ENCODE measurements around the gene HSPA1A.

Gene HSPA1A

GRCh38 chr6:31858707-31859106 is 43.4 kb downstream of the HSPA1A start:
- H3K36me3 ChIP-seq (ENCODE audit: control insufficient read depth, low read length), result peaks cover 5% of the 10 kb centered on the region; the same call in 1 of the 2 replicates
- 0 out of 2 replicates have a peak, but pooled peaks cover 4% of the 10 kb centered on the region for H3K79me2 ChIP-seq (ENCODE audit: control insufficient read depth, low read length)
- no peaks in the 10 kb centered on the region for H3K9me3 ChIP-seq (ENCODE audit: control insufficient read depth, insufficient read depth, low read length)
- H4K20me1 ChIP-seq (ENCODE audit: control insufficient read depth, insufficient read depth, low read depth, low read length), result no peaks in the 10 kb centered on the region
- peaks cover 9% of the 10 kb centered on the region; the same call in 1 of the 2 replicates for H3F3A ChIP-seq (ENCODE audit: control insufficient read depth, insufficient read depth)
- no peaks in the 10 kb centered on the region for H3K9me2 ChIP-seq (replicated peaks; ENCODE audit: control insufficient read depth, low read length)
- TF ChIP-seq, protein P1, sequence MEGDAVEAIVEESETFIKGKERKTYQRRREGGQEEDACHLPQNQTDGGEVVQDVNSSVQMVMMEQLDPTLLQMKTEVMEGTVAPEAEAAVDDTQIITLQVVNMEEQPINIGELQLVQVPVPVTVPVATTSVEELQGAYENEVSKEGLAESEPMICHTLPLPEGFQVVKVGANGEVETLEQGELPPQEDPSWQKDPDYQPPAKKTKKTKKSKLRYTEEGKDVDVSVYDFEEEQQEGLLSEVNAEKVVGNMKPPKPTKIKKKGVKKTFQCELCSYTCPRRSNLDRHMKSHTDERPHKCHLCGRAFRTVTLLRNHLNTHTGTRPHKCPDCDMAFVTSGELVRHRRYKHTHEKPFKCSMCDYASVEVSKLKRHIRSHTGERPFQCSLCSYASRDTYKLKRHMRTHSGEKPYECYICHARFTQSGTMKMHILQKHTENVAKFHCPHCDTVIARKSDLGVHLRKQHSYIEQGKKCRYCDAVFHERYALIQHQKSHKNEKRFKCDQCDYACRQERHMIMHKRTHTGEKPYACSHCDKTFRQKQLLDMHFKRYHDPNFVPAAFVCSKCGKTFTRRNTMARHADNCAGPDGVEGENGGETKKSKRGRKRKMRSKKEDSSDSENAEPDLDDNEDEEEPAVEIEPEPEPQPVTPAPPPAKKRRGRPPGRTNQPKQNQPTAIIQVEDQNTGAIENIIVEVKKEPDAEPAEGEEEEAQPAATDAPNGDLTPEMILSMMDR (IDR thresholded peaks at IDR 0.05; ENCODE audit: low read depth, low read length, poor library complexity, severe bottlenecking), result no peak
- TF ChIP-seq EZH2phosphoT487 (IDR thresholded peaks at IDR 0.05; ENCODE audit: borderline replicate concordance, low read length), result no peak
- H3K4me2 ChIP-seq (ENCODE audit: low read length), result no peak overlapping the region
- peaks cover 13% of the 10 kb centered on the region for H3K4me1 ChIP-seq (ENCODE audit: control insufficient read depth, low read length)
- H3K27ac ChIP-seq (ENCODE audit: low read depth, low read length), result no peak overlapping the region
- no peak overlapping the region for H3K4me3 ChIP-seq (ENCODE audit: low read length)
- H3K27me3 ChIP-seq (ENCODE audit: control insufficient read depth, low read length), result no peaks in the 10 kb centered on the region

- Histone ChIP-seq H3K4me2 (ENCODE audit: low read length) (no peak overlapping the region), H3K9me2 (replicated peaks; ENCODE audit: control insufficient read depth, low read length) (no peaks in the 10 kb centered on the region), H3F3A (ENCODE audit: control insufficient read depth, insufficient read depth) (peaks cover 9% of the 10 kb centered on the region; the same call in 1 of the 2 replicates), H3K36me3 (ENCODE audit: control insufficient read depth, low read length) (peaks cover 5% of the 10 kb centered on the region; the same call in 1 of the 2 replicates), H3K9me3 (ENCODE audit: control insufficient read depth, insufficient read depth, low read length) (no peaks in the 10 kb centered on the region), H3K4me1 (ENCODE audit: control insufficient read depth, low read length) (peaks cover 19% of the 10 kb centered on the region), H3K4me3 (ENCODE audit: low read length) (no peak overlapping the region), H3K79me2 (ENCODE audit: control insufficient read depth, low read length) (0 out of 2 replicates have a peak, but pooled peaks cover 8% of the 10 kb centered on the region), H3K27ac (ENCODE audit: low read depth, low read length) (no peak overlapping the region), H3K27me3 (ENCODE audit: control insufficient read depth, low read length) (no peaks in the 10 kb centered on the region), H4K20me1 (ENCODE audit: control insufficient read depth, insufficient read depth, low read depth, low read length) (no peaks in the 10 kb centered on the region)
- no peak for TF ChIP-seq EZH2phosphoT487 (IDR thresholded peaks at IDR 0.05; ENCODE audit: borderline replicate concordance, low read length)
- TF ChIP-seq, protein P1 (IDR thresholded peaks at IDR 0.05; ENCODE audit: low read depth, low read length, poor library complexity, severe bottlenecking), result no peak
These were observed 44.6 kb downstream of the HSPA1A start for GRCh38 chr6:31859923-31860322.

GRCh38 chr6:31860349-31860748 is 45.0 kb downstream of the HSPA1A start:
- Histone ChIP-seq H3K4me3 (ENCODE audit: low read length) (no peak overlapping the region), H3K4me1 (ENCODE audit: control insufficient read depth, low read length) (peaks cover 19% of the 10 kb centered on the region), H3F3A (ENCODE audit: control insufficient read depth, insufficient read depth) (peaks cover 9% of the 10 kb centered on the region; the same call in 1 of the 2 replicates), H3K36me3 (ENCODE audit: control insufficient read depth, low read length) (peaks cover 5% of the 10 kb centered on the region; the same call in 1 of the 2 replicates), H3K79me2 (ENCODE audit: control insufficient read depth, low read length) (0 out of 2 replicates have a peak, but pooled peaks cover 8% of the 10 kb centered on the region), H3K27me3 (ENCODE audit: control insufficient read depth, low read length) (no peaks in the 10 kb centered on the region), H3K27ac (ENCODE audit: low read depth, low read length) (no peak overlapping the region), H3K4me2 (ENCODE audit: low read length) (no peak overlapping the region), H4K20me1 (ENCODE audit: control insufficient read depth, insufficient read depth, low read depth, low read length) (no peaks in the 10 kb centered on the region), H3K9me2 (replicated peaks; ENCODE audit: control insufficient read depth, low read length) (no peaks in the 10 kb centered on the region), H3K9me3 (ENCODE audit: control insufficient read depth, insufficient read depth, low read length) (no peaks in the 10 kb centered on the region)
- TF ChIP-seq EZH2phosphoT487 (IDR thresholded peaks at IDR 0.05; ENCODE audit: borderline replicate concordance, low read length), result no peak
- TF ChIP-seq, protein P1 (IDR thresholded peaks at IDR 0.05; ENCODE audit: low read depth, low read length, poor library complexity, severe bottlenecking), result no peak

Data from DOHH2 (cell line).